ENCODE data around the gene ADCY4.

Gene ADCY4

GRCh38 chr14:24296341-24297157 lies 38.3 kb downstream of the ADCY4 start:
- peak; percentile 81 for ATAC-seq

GRCh38 chr14:24293525-24293924 lies 41.3 kb downstream of the ADCY4 start:
- TF ChIP-seq TCF4 (CRISPR knock-in tag; IDR thresholded peaks at IDR 0.05; ENCODE audit: borderline replicate concordance), result no peak
- no peak for TF ChIP-seq BACH2 (CRISPR knock-in tag; IDR thresholded peaks at IDR 0.05; ENCODE audit: borderline replicate concordance)
- no peak for TF ChIP-seq CSDC2 (CRISPR knock-in tag; IDR thresholded peaks at IDR 0.05)
- TF ChIP-seq ZC3H10 (CRISPR knock-in tag; IDR thresholded peaks at IDR 0.05), result no peak
- TF ChIP-seq ZNF8 (CRISPR knock-in tag; IDR thresholded peaks at IDR 0.05), result no peak
- TF ChIP-seq ISL1 (CRISPR knock-in tag; IDR thresholded peaks at IDR 0.05), result no peak
- no peak for TF ChIP-seq TOX (CRISPR knock-in tag; IDR thresholded peaks at IDR 0.05; ENCODE audit: borderline replicate concordance)
- TF ChIP-seq ARNTL (CRISPR knock-in tag; IDR thresholded peaks at IDR 0.05; ENCODE audit: borderline replicate concordance, low read depth), result no peak
- no peak for TF ChIP-seq CSRNP3 (CRISPR knock-in tag; IDR thresholded peaks at IDR 0.05)
- TF ChIP-seq ZNF565 (CRISPR knock-in tag; conservative IDR thresholded peaks at IDR 0.05; ENCODE audit: low read depth), result no peak
- TF ChIP-seq GLIS3 (CRISPR knock-in tag; IDR thresholded peaks at IDR 0.05), result no peak
- no peak for TF ChIP-seq SNAI2 (CRISPR knock-in tag; IDR thresholded peaks at IDR 0.05)
- TF ChIP-seq ESRRG (CRISPR knock-in tag; IDR thresholded peaks at IDR 0.05), result no peak
- TF ChIP-seq, protein P1, sequence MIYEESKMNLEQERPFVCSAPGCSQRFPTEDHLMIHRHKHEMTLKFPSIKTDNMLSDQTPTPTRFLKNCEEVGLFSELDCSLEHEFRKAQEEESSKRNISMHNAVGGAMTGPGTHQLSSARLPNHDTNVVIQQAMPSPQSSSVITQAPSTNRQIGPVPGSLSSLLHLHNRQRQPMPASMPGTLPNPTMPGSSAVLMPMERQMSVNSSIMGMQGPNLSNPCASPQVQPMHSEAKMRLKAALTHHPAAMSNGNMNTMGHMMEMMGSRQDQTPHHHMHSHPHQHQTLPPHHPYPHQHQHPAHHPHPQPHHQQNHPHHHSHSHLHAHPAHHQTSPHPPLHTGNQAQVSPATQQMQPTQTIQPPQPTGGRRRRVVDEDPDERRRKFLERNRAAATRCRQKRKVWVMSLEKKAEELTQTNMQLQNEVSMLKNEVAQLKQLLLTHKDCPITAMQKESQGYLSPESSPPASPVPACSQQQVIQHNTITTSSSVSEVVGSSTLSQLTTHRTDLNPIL (CRISPR knock-in tag; IDR thresholded peaks at IDR 0.05; ENCODE audit: low read depth), result no peak
- TF ChIP-seq OSR1 (CRISPR knock-in tag; IDR thresholded peaks at IDR 0.05), result no peak
- no peak for ATAC-seq

More at GRCh38 chr14:24296341-24297157, 38.3 kb downstream of the ADCY4 start:
- TF ChIP-seq ISL1 (CRISPR knock-in tag; IDR thresholded peaks at IDR 0.05) (no peak), ZFP3 (CRISPR knock-in tag; IDR thresholded peaks at IDR 0.05) (no peak), GLIS3 (CRISPR knock-in tag; IDR thresholded peaks at IDR 0.05) (no peak), TOX (CRISPR knock-in tag; IDR thresholded peaks at IDR 0.05; ENCODE audit: borderline replicate concordance) (no peak), CSRNP3 (CRISPR knock-in tag; IDR thresholded peaks at IDR 0.05) (no peak), SNAI2 (CRISPR knock-in tag; IDR thresholded peaks at IDR 0.05) (no peak), ZC3H10 (CRISPR knock-in tag; IDR thresholded peaks at IDR 0.05) (no peak)

DNA sequence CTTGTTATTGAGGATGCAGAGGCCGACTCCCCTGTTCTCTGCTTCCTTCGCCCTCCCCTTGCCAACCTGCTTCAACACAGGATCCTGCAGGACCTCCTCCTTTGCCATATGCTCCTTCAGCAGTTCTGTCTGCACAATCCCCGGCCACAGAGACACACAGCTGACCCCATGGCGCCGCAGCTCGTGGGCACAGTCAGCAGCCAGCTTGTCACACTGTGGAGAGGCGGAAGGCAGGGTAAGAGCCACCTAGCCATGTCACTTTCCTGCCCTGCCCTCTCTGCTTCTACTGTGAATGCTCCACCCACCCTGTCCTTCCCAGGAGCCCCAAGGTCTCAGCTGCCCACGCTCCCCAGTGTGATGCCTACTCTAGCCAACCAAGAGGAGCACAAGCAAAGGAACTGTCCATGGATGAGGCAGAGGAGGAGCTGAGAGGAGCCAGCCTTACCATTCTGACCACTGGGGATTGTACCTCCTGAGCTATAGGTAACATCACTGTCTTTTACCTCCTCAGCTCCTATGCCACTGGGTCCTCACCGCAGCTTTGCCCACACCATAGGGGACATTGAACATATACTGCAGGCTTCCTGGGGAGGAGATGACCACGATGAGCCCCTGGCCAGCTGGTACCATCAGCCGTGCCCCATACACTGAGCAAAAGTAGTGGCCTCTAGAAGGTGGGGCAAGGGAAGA lies 42.6 kb downstream of the ADCY4 start:
- no peak for ATAC-seq

More for the DNA sequence above, 42.6 kb downstream of the ADCY4 start:
- TF ChIP-seq ZNF565 (CRISPR knock-in tag; conservative IDR thresholded peaks at IDR 0.05; ENCODE audit: low read depth) (no peak), OSR1 (CRISPR knock-in tag; IDR thresholded peaks at IDR 0.05) (no peak), ISL1 (CRISPR knock-in tag; IDR thresholded peaks at IDR 0.05) (no peak), PPARA (CRISPR knock-in tag; IDR thresholded peaks at IDR 0.05; ENCODE audit: borderline replicate concordance) (no peak), ZC3H10 (CRISPR knock-in tag; IDR thresholded peaks at IDR 0.05) (no peak), SNAI2 (CRISPR knock-in tag; IDR thresholded peaks at IDR 0.05) (no peak), GLIS3 (CRISPR knock-in tag; IDR thresholded peaks at IDR 0.05) (no peak), TOX (CRISPR knock-in tag; IDR thresholded peaks at IDR 0.05; ENCODE audit: borderline replicate concordance) (no peak), CSDC2 (CRISPR knock-in tag; IDR thresholded peaks at IDR 0.05) (no peak), ZNF8 (CRISPR knock-in tag; IDR thresholded peaks at IDR 0.05) (no peak), CSRNP3 (CRISPR knock-in tag; IDR thresholded peaks at IDR 0.05) (no peak), RARB (CRISPR knock-in tag; IDR thresholded peaks at IDR 0.05) (no peak), ZFP3 (CRISPR knock-in tag; IDR thresholded peaks at IDR 0.05) (no peak), ZFP30 (CRISPR knock-in tag; IDR thresholded peaks at IDR 0.05) (no peak), BACH2 (CRISPR knock-in tag; IDR thresholded peaks at IDR 0.05; ENCODE audit: borderline replicate concordance) (no peak), ESRRG (CRISPR knock-in tag; IDR thresholded peaks at IDR 0.05) (no peak), TSHZ2 (CRISPR knock-in tag; IDR thresholded peaks at IDR 0.05) (no peak), ARNTL (CRISPR knock-in tag; IDR thresholded peaks at IDR 0.05; ENCODE audit: borderline replicate concordance, low read depth) (no peak), TCF4 (CRISPR knock-in tag; IDR thresholded peaks at IDR 0.05; ENCODE audit: borderline replicate concordance) (no peak)
- TF ChIP-seq, protein P1 (CRISPR knock-in tag; IDR thresholded peaks at IDR 0.05; ENCODE audit: low read depth), result no peak

All from SK-N-SH treated with all-trans-retinoic acid at 6 μM for 48 hours (cell line).